COLO668 (cell line): ENCODE measurements around the gene TERT.
A peak's percentile ranks its signal among the peaks of the same experiment; 100 is the strongest.
"Not testable (repeated sequence)": the region's sequence is repeated elsewhere in the genome, so short reads cannot be mapped to it uniquely, and the experiment has no call there.

Source experiments
- DNase-seq: peaks from one replicate; lab custom pipeline; 2025; ENCODE audit not compliant: unreplicated experiment; lab: John Stamatoyannopoulos, UW

The TERT gene

DNA sequence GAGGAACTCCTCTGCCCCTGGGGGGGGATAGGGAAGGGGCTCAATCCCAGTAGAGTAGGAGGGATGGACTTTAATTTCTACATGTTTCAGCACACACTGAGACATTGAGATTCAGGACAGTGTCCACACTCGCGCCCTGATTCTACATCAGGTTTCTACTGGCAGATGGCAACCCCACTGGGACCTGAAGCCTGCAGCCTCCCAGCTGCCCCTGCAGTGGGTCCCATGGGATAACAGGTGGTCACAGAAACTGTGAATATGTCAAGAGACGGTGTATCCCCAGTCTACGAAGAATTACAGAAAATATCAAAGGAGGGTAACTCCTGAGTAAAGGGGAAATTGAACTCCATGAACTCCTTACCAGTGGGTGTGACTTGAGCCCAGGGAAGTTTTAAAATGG, 2.4 kb upstream of the TERT start:
- DNase-seq: no peak

DNA sequence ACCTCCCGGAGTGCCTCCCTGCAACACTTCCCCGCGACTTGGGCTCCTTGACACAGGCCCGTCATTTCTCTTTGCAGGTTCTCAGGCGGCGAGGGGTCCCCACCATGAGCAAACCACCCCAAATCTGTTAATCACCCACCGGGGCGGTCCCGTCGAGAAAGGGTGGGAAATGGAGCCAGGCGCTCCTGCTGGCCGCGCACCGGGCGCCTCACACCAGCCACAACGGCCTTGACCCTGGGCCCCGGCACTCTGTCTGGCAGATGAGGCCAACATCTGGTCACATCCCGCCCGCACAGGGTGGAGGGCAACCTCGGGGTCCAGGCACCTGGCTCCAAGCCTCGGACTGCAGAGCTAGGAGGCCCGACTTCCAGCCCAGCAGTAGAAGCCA, 776 bp upstream of the TERT start:
- no peak for DNase-seq

GRCh38 chr5:1294206-1294834, 548 bp downstream of the TERT start:
- peak; percentile 44 for DNase-seq

- no peak for DNase-seq
These were observed 1.3 kb downstream of the TERT start for GRCh38 chr5:1293416-1294205.

GRCh38 chr5:1292846-1293415, 1.9 kb downstream of the TERT start:
- no peak for DNase-seq

GRCh38 chr5:1292139-1292538, 2.7 kb downstream of the TERT start:
- DNase-seq: peak; percentile 61

GRCh38 chr5:1291611-1292080, 3.2 kb downstream of the TERT start:
- peak; percentile 86 for DNase-seq

- not testable (repeated sequence) for DNase-seq
These were observed 3.9 kb downstream of the TERT start for GRCh38 chr5:1290956-1291355.

DNA sequence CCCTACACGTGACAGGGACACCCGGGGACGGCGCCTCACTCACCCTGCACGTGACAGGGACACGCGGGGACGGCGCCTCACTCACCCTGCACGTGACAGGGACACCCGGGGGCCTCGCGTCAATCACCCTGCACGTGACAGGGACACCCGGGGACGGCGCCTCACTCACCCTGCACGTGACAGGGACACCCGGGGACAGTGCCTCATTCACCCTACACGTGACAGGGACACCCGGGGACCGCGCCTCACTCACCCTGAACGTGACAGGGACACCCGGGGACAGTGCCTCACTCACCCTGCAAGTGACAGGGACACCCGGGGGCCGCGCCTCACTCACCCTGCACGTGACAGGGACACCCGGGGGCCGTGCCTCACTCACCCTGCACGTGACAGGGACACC, 5.3 kb downstream of the TERT start:
- DNase-seq: not testable (repeated sequence)

DNA sequence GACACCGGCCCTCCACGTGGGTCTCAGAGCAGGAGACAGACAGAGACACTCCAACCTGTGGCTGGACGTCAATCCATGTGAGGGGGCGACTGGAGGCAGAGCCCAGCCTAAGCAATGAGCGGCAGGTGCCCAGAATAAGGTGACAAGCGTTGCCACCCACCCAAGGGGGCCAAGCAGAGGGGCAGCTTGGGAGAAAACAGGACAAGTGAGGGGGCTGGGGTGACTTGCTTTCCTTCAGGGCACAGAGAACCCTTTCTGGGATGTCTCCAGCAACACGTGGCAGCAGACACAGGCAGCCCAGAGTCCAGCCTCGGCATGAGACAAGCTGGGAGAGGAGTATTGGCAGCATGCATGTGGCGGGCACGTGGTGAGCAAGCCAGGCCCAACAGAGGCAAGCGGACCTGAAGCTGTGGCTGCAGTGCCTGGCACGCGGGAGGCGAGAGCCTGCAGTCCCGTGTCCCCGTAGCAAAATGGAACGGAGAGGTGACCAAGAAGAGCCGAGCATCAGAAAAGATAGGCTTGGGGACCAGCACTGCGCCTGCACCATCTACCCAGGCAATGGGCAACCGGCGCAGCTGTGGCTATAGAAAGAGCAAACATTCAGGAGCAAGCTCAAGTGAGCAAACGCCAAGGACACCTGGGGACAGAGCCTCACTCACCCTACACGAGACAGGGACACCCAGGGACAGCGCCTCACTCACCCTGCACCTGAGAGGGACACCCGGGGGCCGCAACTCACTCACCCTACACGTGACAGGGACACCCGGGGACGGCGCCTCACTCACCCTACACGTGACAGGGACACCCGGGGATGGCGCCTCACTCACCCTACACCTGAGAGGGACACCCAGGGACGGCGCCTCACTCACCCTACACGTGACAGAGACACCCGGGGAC, 6.2 kb downstream of the TERT start:
- peak; percentile 48 for DNase-seq

- DNase-seq: no peak
These were observed 9.0 kb downstream of the TERT start for GRCh38 chr5:1285883-1286291.

- DNase-seq: no peak
These were observed 9.7 kb downstream of the TERT start for GRCh38 chr5:1285141-1285540.

DNA sequence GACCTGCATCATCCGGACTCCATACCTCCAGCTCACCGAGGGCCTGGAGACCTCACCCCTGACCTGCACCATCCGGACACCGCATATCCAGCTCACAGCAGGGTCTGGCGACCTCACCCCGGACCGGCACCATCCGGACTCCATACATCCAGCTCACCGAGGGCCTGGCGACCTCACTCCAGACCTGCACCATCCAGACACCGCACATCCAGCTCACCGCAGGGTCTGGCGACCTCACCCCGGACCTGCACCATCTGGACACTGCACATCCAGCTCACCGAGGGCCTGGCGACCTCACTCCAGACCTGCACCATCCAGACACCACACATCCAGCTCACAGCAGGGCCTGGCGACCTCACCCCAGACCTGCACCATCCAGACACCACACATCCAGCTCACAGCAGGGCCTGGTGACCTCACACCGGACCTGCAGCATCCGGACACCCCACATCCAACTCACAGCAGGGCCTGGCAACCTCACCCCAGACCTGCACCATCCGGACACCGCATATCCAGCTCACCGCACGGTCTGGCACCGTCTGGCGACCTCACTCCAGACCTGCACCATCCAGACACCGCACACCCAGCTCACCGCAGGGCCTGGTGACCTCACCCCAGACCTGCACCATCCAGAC, 10.4 kb downstream of the TERT start:
- not testable (repeated sequence) for DNase-seq

DNA sequence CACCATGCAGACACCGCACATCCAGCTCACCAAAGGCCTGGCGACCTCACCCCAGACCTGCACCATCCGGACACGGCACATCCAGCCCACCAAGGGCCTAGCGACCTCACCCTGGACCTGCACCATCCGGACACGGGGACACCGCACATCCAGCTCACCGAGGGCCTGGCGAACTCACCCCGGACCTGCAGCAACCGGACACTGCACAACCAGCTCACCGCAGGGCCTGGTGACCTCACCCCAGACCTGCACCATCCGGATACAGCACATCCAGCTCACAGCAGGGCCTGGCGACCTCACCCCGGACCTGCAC, 11.2 kb downstream of the TERT start:
- DNase-seq: not testable (repeated sequence)

DNA sequence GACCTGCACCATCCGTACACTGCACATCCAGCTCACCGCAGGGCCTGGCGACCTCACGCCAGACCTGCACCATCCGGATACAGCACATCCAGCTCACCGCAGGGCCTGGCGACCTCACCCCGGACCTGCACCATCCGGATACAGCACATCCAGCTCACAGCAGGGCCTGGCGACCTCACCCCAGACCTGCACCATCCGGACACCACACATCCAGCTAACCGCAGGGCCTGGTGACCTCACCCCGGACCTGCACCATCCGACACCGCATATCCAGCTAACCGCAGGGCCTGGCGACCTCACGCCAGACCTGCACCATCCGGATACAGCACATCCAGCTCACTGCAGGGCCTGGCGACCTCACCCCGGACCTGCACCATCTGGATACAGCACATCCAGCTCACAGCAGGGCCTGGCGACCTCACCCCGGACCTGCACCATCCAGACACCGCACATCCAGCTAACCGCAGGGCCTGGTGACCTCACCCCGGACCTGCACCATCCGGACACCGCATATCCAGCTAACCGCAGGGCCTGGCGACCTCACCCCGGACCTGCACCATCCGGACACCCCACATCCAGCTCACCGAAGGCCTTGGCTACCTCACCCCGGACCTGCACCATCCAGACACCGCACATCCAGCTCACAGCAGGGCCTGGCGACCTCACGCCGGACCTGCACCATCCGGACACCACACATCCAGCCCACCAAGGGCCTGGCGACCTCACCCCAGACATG, 11.7 kb downstream of the TERT start:
- not testable (repeated sequence) for DNase-seq

- no peak for DNase-seq
These were observed 12.5 kb downstream of the TERT start for GRCh38 chr5:1282131-1282992.

DNA sequence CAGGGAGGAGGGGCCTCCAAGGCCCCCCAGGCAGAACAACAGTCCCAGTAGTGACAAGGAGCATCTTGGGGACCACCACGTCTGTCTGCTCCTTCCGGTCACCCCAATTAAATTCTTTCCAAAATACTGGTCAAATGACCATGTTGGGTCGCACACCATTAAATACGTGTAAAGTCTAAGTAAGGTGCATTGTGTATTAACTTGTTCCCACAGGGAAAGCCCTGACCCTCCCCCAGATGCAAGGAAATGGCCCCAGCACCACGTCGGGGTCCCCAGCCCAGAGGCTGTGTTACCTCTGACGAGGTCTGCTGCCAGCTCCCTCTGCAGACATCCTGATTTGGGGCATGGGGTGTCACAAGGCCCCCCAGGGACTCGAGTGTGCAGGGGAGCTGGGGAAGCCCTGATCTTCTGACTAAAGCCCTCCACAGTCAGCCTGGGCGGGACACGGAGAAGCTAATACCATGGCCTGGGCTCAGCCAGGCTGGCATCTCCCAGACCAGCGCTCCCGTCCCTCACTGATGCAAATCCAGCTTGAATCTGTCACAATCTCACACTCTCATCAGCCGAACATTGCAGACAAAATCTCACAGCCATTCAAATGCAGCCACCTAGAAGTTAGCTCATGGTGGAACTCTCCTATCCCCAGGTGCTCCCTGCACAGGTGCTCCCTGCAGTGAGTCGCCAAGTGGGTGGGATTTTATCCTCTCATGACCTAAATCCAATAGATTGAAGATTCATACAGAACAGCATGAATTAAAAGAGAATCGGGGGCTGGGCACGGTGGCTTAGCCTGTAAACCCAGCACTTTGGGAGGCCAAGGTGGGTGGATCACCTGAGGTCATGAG, 13.6 kb downstream of the TERT start:
- no peak for DNase-seq
